Anterior cingulate cortex (tissue), 58 donors: Measurements from ENCODE around the gene PSG1.
"Not testable (repeated sequence)": the region's sequence is repeated elsewhere in the genome, so short reads cannot be mapped to it uniquely, and the experiment has no call there.

Experiments used
- DNase-seq, 58 donors: peaks; one replicate each; lab custom pipeline; 2025; lab: John Stamatoyannopoulos, UW

PSG1 gene

GRCh38 chr19:42832023-42832680 is 47.4 kb downstream of the PSG1 start:
- DNase-seq, result not testable (repeated sequence)

GRCh38 chr19:42831221-42832019 is 48.1 kb downstream of the PSG1 start:
- DNase-seq, result peak in 1 of 58 donors; percentile 43

- peak in 5 of 58 donors; percentile 1 to 80 (median 51) for DNase-seq
These were observed 58.1 kb downstream of the PSG1 start for GRCh38 chr19:42821306-42821977.

GRCh38 chr19:42819960-42820650 is 59.4 kb downstream of the PSG1 start:
- DNase-seq, result not testable (repeated sequence)

- no peak for DNase-seq
These were observed 62.6 kb downstream of the PSG1 start for GRCh38 chr19:42816894-42817293.
